ENCODE data around the gene NUP107. TPM values are rescaled to one million over a fixed set of nuclear protein-coding genes. Genes with fewer than 3 reads are reported as not detected.
A peak's percentile ranks its signal among the peaks of the same experiment; 100 is the strongest.
"Not testable (repeated sequence)": the region's sequence is repeated elsewhere in the genome, so short reads cannot be mapped to it uniquely, and the experiment has no call there.

NUP107 gene
- polyA plus RNA-seq, 3 donors from 2014 or later = 24.9 to 48.8 (median 42.3) TPM

DNA sequence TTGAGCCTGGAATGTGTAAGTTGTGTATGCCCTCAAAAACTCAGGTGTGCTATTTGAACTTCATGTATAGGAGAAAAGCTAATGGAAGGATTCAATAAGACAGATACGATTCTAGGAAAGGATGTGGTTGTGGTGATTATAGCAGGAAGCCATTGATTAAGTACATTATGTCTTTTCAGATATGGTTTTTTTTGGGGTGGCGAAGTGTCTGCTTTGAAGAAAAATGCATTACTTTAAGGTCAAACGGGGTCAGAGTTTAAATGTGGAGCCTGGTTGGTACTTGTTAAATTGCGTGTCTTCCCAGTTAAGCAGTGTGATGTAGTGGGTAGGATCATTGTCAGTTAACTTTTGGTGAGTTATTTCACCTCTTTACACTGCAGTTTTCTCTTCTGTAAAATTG, 13.0 kb upstream of the NUP107 start:
- Mint-ChIP-seq H3K4me3 (peak overlapping the region; percentile 60 to 85 (median 74)), H3K36me3 (peaks cover 0 to 3% (median 0%) of the 10 kb centered on the region in 3 donors), H3K9me3 (no peaks in the 10 kb centered on the region), H3K4me1 (peaks cover 43 to 44% of the 10 kb centered on the region in 2 donors), H3K27ac (peak overlapping the region; percentile 77 to 86 (median 81)), H3K27me3 (ENCODE audit: low read depth in 3 of 3) (peaks cover 3 to 12% (median 8%) of the 10 kb centered on the region in 3 donors)
- DNase-seq = peak in 2 of 3 donors; percentile 26 to 37

- peaks cover 0 to 3% (median 0%) of the 10 kb centered on the region in 3 donors for H3K36me3 Mint-ChIP-seq
- peaks cover 39 to 40% of the 10 kb centered on the region in 2 donors for H3K4me1 Mint-ChIP-seq
- H3K9me3 Mint-ChIP-seq = no peaks in the 10 kb centered on the region
- H3K27me3 Mint-ChIP-seq (ENCODE audit: low read depth in 3 of 3) = peaks cover 3 to 14% (median 8%) of the 10 kb centered on the region in 3 donors
- DNase-seq = no peak
- peak overlapping the region; percentile 19 to 86 (median 81) for H3K27ac Mint-ChIP-seq
- H3K4me3 Mint-ChIP-seq = peak overlapping the region; percentile 60 to 91 (median 85)
These were observed 12.4 kb upstream of the NUP107 start for GRCh38 chr12:68674376-68674775.

DNA sequence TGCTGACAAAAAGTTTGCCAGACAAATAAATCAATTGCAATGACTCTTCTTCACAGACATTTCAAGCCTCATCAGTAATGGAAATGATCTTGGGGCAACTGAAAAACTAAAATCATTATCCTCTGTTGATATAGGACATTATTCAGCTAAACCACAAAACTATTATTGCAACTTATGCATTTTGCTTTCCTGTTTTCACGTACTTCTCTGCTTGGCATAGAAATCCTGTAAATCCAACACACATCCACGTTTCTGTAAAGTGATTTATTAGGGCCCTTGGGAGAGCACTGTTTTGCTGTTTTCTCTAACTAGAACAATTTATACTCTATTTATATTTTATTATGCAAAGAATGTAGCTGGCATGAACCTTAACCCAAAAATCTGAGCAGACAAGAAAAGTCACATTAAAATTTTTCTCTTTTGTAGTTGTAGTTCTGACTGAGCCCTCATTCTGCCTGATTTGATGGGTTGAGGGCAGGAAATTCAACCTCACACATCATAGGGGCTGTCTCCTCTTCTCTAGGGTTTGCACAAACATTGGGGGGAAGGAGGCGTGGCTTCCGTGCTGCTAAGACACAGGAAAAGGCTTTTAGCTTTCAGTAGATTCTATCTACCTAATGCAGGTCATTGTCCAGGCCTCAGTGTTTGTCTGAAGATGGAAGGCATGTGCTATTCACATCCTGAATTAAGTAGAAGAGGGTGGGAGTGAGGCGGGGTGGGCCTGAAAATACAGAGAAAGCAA, 11.5 kb upstream of the NUP107 start:
- H3K9me3 Mint-ChIP-seq = no peaks in the 10 kb centered on the region
- peaks cover 3 to 14% (median 8%) of the 10 kb centered on the region in 3 donors for H3K27me3 Mint-ChIP-seq (ENCODE audit: low read depth in 3 of 3)
- H3K4me3 Mint-ChIP-seq = peak overlapping the region; percentile 60 to 91 (median 85)
- DNase-seq = peak; percentile 66 to 77 (median 72)
- H3K36me3 Mint-ChIP-seq = peaks cover 0 to 3% (median 0%) of the 10 kb centered on the region in 3 donors
- peak overlapping the region; percentile 77 to 93 (median 89) for H3K27ac Mint-ChIP-seq
- peaks cover 38 to 40% of the 10 kb centered on the region in 2 donors for H3K4me1 Mint-ChIP-seq

DNA sequence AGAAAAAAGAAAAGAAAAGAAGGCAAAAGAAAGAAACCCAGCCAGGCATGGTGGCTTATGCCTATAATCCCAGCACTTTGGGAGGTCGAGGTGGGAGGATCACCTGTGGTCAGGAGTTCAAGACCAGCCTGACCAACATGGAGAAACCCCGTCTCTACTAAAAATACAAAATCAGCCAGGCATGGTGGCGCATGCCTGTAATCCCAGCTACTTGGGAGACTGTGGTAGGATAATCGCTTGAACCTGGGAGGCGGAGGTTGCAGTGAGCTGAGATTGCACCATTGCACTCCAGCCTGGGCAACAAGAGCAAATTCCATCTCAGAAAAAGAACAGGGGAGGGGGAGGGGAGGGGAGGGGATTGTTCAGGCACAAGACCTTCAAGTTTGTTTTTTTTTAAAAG, 9.9 kb upstream of the NUP107 start:
- not testable (repeated sequence) for DNase-seq, H3K9me3 Mint-ChIP-seq, H3K4me3 Mint-ChIP-seq, H3K36me3 Mint-ChIP-seq
- H3K27ac Mint-ChIP-seq = peak overlapping the region in 1 of 6 donors; percentile 79
- H3K27me3 Mint-ChIP-seq (ENCODE audit: low read depth in 3 of 3) = peaks cover 3 to 14% (median 8%) of the 10 kb centered on the region in 3 donors
- peaks cover 28 to 33% of the 10 kb centered on the region in 2 donors for H3K4me1 Mint-ChIP-seq

DNA sequence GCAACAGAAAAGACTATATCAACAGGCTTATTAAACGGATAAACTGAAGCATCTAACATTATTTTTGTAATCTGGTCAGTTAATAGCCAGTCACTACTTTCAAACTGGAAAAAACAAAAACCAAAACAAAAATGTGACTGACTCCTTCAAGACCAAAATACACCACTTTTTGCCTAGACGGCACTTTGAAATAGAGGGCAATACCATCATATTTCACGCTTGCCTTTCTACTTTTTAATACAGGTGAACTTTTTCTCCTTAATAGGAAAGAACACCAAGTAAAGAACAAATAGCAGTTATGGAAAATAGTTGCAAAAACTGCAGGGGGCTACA, 550 bp upstream of the NUP107 start:
- Mint-ChIP-seq H3K27me3 (ENCODE audit: low read depth in 3 of 3) (peaks cover 8 to 12% (median 8%) of the 10 kb centered on the region in 3 donors), H3K4me1 (peaks cover 29 to 43% of the 10 kb centered on the region in 2 donors), H3K36me3 (peaks cover 6 to 14% (median 6%) of the 10 kb centered on the region in 3 donors), H3K27ac (peak overlapping the region; percentile 96 to 99 (median 98)), H3K4me3 (peak overlapping the region; percentile 96 to 99 (median 97)), H3K9me3 (no peaks in the 10 kb centered on the region)
- no peak for DNase-seq

DNA sequence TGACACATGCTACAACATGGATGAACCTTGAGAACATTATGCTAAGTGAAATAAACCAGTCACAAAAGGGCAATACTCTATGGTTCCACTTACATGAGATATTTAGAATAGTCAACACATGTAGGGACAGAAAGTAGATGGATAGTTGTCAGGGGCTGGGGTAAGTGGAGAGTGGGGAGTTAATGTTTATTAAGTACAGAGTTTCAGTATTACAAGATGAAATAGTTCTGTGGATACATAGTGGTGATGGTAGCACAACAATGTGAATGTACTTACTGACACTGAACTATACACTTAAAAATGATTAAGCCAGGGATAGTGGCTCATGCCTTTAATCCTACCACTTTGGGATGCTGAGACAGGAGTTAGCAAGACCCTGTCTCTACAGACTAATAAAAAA, 8.7 kb downstream of the NUP107 start:
- Mint-ChIP-seq H3K4me3 (no peak overlapping the region), H3K27me3 (ENCODE audit: low read depth in 3 of 3) (peaks cover 0 to 2% (median 0%) of the 10 kb centered on the region in 3 donors), H3K4me1 (no peaks in the 10 kb centered on the region), H3K9me3 (no peaks in the 10 kb centered on the region), H3K36me3 (peaks cover 26 to 44% (median 34%) of the 10 kb centered on the region in 3 donors), H3K27ac (peak overlapping the region in 1 of 6 donors; percentile 15)
- DNase-seq = no peak

DNA sequence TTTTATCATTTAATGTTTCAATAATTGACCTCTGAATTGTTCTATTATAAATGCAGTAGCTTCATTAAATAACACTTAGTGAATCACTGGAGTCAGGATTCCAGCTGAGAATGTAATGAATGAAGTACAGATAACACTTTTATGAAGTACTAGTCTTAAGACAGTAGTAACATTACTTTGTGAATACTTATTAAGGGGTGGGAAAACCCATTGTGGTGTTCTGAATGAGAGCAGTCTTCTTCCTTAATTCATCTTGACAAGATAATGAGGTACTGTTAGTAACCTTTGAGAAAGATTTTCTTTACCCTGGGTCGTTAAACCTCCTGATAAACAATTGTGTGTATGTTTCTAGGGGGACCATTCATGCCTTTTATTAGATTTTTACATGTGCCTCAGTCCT, 12.7 kb downstream of the NUP107 start:
- H3K4me3 Mint-ChIP-seq = no peak overlapping the region
- peaks cover 16 to 36% (median 29%) of the 10 kb centered on the region in 3 donors for H3K36me3 Mint-ChIP-seq
- no peaks in the 10 kb centered on the region for H3K27me3 Mint-ChIP-seq (ENCODE audit: low read depth in 3 of 3)
- H3K9me3 Mint-ChIP-seq = no peaks in the 10 kb centered on the region
- no peaks in the 10 kb centered on the region for H3K4me1 Mint-ChIP-seq
- DNase-seq = no peak
- peak overlapping the region in 2 of 6 donors; percentile 32 to 44 for H3K27ac Mint-ChIP-seq

DNA sequence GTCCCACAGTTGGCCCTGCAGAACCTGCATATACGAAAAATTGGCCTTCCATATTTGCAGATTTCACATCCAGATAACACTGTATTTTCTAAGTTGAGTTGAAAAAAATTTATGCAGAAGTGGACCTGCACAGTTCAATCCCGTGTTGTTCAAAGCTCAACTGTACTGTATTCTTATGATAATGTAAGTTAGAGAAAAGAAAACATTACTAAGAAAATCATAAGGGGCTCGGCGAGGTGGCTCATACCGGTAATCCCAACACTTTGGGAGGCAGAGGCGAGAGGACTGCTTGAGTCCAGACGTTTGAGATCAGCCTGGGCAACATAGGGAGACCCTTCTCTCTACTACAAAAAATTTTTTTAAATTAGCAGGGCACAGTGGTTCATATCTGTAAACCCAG, 41.0 kb downstream of the NUP107 start:
- H3K4me3 Mint-ChIP-seq = no peak overlapping the region
- H3K9me3 Mint-ChIP-seq = no peaks in the 10 kb centered on the region
- H3K36me3 Mint-ChIP-seq = peaks cover 16 to 32% (median 20%) of the 10 kb centered on the region in 3 donors
- no peak for DNase-seq
- H3K27me3 Mint-ChIP-seq (ENCODE audit: low read depth in 3 of 3) = no peaks in the 10 kb centered on the region
- no peak overlapping the region for H3K27ac Mint-ChIP-seq
- no peaks in the 10 kb centered on the region for H3K4me1 Mint-ChIP-seq

GRCh38 chr12:68733661-68734071, 46.9 kb downstream of the NUP107 start:
- Mint-ChIP-seq H3K4me1 (no peaks in the 10 kb centered on the region), H3K27me3 (ENCODE audit: low read depth in 3 of 3) (no peaks in the 10 kb centered on the region), H3K9me3 (no peaks in the 10 kb centered on the region), H3K27ac (peak overlapping the region in 1 of 6 donors; percentile 19), H3K36me3 (peaks cover 11 to 38% (median 15%) of the 10 kb centered on the region in 3 donors), H3K4me3 (no peak overlapping the region)
- no peak for DNase-seq

GRCh38 chr12:68739891-68740290, 53.1 kb downstream of the NUP107 start:
- Mint-ChIP-seq H3K9me3 (no peaks in the 10 kb centered on the region), H3K27ac (no peak overlapping the region)

DNA sequence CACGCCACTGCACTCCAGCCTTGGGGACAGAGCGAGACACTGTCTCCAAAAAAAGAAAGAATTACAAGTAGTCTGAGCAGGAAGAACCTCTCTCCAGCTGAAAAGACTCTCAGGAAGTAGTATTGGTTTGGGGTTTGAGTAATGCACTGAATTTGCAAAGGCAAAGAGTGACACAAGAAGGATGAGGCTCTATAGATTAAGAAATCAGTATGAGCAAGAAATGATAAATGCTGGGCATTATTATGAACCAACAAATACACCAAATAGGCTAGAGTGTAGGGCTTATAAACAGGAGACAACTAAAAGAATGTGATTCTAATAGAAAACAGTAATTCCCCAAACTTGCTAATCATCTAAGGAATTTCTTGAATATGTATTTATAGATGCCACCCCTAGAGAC, 56.6 kb downstream of the NUP107 start:
- no peak for DNase-seq
- H3K4me3 Mint-ChIP-seq = no peak overlapping the region
- peaks cover 21 to 32% of the 10 kb centered on the region in 2 donors for H3K4me1 Mint-ChIP-seq
- peaks cover 6 to 26% (median 13%) of the 10 kb centered on the region in 3 donors for H3K36me3 Mint-ChIP-seq
- H3K27ac Mint-ChIP-seq = peak overlapping the region in 2 of 6 donors; percentile 9 to 68
- peaks cover 0 to 7% (median 5%) of the 10 kb centered on the region in 3 donors for H3K27me3 Mint-ChIP-seq (ENCODE audit: low read depth in 3 of 3)
- no peaks in the 10 kb centered on the region for H3K9me3 Mint-ChIP-seq

More at GRCh38 chr12:68739891-68740290, 53.1 kb downstream of the NUP107 start:
- Mint-ChIP-seq H3K4me1 (no peaks in the 10 kb centered on the region), H3K4me3 (no peak overlapping the region), H3K36me3 (peaks cover 14 to 37% (median 18%) of the 10 kb centered on the region in 3 donors), H3K27me3 (ENCODE audit: low read depth in 3 of 3) (no peaks in the 10 kb centered on the region)
- DNase-seq = no peak

GRCh38 chr12:68745376-68745903, 58.7 kb downstream of the NUP107 start:
- Mint-ChIP-seq H3K27me3 (ENCODE audit: low read depth in 3 of 3) (peaks cover 0 to 7% (median 5%) of the 10 kb centered on the region in 3 donors), H3K36me3 (peaks cover 0 to 23% (median 4%) of the 10 kb centered on the region in 3 donors), H3K27ac (peak overlapping the region; percentile 89 to 94 (median 93)), H3K4me1 (peaks cover 22 to 53% of the 10 kb centered on the region in 2 donors), H3K9me3 (no peaks in the 10 kb centered on the region), H3K4me3 (peak overlapping the region; percentile 89 to 97 (median 92))
- DNase-seq = no peak

DNA sequence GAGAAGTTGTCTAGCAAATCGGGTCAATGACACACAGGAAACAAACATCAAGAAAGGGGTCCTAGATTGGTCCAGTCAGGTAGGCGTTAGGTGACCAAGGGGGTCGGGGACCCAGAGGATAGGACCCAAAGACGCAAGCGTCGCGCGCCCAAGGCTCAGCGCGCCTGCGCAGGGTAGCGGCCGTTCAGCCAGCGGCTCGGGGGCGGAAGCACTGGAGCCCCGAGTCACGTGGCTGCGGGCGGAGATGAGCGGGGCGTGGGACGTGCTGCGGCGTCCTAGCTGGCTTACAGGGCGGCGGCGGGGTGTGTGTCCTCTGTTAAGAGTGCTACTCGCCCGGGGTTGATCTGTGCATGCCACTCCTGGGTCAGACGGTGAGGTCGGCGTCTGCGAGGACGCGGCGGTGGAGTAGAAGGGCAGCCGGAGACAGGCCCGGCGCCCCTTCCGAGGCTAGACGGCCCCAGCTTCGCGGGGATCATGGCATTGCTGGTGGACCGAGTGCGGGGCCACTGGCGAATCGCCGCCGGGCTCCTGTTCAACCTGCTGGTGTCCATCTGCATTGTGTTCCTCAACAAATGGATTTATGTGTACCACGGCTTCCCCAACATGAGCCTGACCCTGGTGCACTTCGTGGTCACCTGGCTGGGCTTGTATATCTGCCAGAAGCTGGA, 59.3 kb downstream of the NUP107 start, which contains the start of gene SLC35E3:
SLC35E3 (plus strand) TSS at position 273 of the 668 bp plus-strand sequence; CDS start at position 475, 202 bp downstream.
- Mint-ChIP-seq H3K9me3 (no peaks in the 10 kb centered on the region), H3K36me3 (peaks cover 3 to 23% (median 4%) of the 10 kb centered on the region in 3 donors), H3K4me1 (peaks cover 22 to 53% of the 10 kb centered on the region in 2 donors), H3K27me3 (ENCODE audit: low read depth in 3 of 3) (peaks cover 0 to 7% (median 5%) of the 10 kb centered on the region in 3 donors), H3K27ac (peak within 1 kb of the TSS; percentile 89 to 94 (median 93)), H3K4me3 (peak within 1 kb of the TSS; percentile 89 to 97 (median 92))
- DNase-seq = peak; percentile 89 to 91 (median 90)

Data from immature natural killer cell (primary cell).